ENCODE measurements around the gene TTLL11. TPM values are rescaled to one million over a fixed set of nuclear protein-coding genes. Genes with fewer than 3 reads are reported as not detected.
A peak's percentile ranks its signal among the peaks of the same experiment; 100 is the strongest.

TTLL11 gene
- total RNA-seq, 1 experiment from 2014 or later: 7.0 TPM

DNA sequence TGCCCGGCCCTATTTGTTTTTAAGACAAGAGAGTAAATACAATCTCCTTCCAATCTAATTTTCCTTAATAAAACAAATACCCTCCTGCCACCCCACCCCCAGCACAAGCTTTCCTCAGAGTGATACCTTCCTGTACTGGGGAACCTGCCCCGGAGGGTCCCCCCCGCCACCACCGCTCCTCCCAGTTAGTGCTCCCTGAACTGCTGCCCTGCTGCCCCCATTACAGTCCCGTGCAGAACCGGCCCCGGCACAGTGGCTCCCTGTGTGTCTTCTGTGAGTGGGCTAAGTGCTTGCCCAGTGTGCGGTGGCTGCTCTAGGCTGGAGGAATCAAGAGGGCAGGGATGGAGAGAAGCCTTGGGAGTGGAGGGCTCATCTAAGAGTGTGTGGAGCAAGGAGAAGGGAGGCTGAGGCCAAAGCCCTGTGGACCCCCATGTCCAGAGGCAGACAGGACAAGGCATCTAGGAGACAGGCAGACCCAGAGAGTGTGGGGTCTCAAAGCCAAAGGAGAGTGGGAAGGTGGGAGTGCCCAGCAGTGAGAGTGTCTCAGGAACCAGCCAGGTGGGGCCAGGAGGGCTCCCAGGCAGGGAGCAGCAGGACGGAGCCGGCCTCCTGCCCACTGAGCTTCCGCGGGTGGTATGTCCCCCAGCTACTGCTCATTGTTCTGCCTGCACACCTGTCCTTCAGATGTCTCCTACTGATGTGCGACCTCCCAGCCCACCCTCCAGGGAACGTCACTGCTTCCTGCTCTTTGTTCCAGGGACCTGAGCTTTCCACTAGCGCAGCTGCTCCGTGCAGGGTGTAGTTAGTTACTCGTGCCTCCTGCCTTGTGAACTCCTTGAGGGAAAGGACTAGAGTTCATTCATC lies 312.7 kb downstream of the TTLL11 start:
- in situ Hi-C loops (cut with HindIII; ENCODE audit: low sequenced_read_pairs): no loop called here
- DNase-seq (ENCODE audit: low spot score): peak; percentile 19

DNA sequence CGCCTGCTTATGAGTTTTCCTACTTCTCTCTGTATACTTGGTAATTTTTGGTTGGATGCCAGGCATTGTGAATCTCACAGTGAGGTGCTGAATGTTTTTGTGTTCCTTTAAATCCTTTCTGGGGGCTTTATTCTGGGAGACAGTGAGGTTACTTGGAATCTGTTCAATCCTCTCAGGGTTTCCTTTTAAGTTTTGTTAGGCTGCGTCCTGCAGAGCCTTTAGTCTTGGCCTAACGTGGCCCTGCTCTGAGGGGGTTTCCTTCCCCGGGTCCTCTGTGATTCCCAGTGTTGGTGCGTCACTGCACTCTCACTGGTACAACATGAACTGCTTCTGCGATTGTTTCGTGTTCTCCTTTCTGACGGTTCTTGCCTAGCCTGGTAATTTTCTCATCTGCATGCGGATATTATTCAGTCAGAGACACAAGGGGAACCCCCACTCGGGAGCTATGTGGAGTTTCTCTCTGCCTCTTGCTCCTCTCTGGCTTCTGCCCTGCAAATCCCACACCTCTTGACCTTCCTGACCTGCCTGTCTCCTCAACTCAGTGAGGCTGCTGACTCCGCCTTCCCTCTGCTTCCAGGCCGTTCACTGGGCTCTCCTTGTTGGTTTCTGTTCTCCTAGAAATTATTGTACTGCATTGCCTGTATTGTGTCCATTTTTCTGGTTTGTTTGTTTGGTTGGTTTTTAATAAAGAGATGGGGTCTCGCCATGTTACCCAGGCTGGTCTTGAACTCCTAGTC lies 313.6 kb downstream of the TTLL11 start:
- in situ Hi-C loops (cut with HindIII; ENCODE audit: low sequenced_read_pairs): no loop called here
- peak; percentile 47 for DNase-seq (ENCODE audit: low spot score)

DNA sequence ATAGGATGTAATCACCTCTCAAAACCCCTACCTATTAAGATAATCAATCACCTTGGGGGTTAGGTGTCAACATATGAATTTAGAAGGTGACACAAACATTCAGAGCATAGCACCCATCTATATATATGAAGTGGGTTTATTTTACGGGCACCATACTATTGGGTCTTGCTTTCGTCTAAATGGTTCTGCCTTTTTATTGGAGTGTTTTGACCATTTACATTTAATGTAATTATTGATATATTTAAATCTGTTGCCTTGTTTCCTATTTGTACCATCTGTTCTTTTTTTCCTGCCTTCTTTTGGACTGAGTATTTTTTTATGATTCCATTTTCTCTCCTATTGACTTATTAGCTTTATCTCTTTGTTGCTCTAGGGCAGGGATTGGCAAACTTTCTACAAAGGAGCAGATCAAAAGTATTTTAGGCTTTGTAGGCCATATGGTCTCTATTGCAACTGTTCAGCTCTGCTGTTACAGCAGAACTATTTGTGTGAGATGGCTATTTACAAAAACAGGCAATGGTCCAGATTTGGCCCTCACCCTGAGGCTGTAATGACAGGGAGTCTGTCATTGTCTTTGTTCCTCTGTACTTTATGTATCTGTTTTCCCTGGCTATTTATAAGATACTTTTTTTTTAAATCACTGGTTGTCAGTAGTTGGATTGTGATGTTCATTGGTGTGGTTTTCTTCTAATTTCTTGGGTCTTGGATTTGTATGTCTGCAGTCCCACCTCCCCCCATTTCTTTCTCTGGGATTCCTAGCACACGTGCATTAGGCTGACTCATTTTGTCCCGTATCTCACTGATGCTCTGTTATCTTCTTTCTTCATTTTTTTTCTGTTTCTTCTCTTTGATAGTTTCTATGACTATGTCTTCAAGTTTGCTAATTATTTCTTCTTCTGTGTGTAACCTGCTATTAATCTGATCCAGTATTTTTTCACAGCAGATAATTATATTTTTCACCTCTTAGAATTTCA lies 314.6 kb downstream of the TTLL11 start:
- peak; percentile 95 for DNase-seq (ENCODE audit: low spot score)
- in situ Hi-C loops (cut with HindIII; ENCODE audit: low sequenced_read_pairs): no loop called here

DNA sequence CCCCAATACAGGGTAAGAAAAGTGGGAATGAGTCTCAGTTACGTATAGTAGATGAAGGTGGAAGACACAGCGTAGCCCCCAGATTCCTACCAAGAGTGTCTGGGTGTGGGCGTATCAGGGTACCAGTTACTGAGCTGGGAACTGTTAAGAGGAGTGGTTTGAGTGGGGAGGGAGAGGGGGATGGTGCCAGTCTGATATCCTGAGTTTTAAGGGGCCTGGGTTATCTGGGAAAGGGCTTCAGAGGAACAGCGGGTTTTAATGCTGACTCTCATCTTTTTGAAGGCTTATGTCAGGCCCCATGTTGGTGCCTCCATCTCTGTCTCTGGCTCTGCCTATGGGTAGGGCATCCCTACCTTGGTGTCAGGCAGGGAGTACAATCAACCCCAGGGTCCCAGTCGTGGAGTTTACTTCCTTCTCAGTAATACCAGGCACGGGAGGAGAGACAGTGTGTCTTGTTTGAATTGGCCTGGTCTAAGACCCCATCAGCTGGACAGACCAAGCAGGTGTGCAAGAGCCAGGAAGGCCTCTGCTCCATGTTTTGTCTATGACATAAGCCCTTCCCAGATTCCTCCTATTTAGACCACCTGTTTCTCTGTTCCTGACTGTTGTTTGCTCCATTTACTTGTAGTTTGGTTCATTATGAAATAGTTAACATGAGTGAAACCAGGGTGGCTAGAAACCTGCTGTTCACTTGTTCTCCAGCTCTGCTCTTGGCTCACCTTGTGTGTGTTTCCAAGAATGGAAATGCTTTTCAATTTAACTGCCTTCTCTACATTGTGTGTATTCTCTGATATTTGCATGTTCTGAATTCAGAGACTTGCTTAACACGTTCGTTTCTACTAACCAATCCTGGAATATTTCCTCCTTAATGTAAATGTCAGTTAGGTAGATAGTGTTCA lies 316.1 kb downstream of the TTLL11 start:
- peak; percentile 66 for DNase-seq (ENCODE audit: low spot score)
- in situ Hi-C loops (cut with HindIII; ENCODE audit: low sequenced_read_pairs): no loop called here

DNA sequence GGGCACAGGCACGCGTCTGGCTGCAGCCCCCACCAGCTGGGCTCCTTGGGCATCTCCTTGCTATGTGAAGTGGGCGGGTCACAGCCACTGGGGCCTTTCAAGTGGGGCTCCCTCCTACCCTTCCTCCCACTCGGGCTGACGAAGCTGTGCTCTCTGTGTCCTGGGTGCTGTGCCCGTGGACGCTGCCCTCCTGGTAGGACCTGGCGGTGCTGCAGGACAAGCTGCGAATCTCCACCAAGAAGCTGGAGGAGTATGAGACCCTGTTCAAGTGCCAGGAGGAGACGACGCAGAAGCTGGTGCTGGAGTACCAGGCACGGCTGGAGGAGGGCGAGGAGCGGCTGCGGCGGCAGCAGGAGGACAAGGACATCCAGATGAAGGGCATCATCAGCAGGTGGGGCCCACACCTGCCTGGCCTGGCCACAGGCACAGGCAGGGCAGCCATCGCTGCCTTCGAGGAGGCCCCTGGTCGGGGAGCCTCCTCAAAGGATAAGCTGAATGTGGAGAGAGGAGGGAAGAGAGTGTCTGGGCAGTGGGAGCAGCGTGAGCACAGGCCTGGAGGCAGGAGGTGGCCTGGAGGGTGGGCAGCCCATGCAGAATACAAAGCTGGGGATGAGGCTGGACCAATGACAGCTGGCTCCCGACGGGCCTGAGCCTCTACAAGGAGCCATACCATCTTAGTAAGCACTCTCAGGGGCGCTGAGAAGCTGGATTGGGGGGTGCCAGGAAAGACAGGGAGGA lies 316.9 kb downstream of the TTLL11 start:
- in situ Hi-C loops (cut with HindIII; ENCODE audit: low sequenced_read_pairs): no loop called here
- no peak for DNase-seq (ENCODE audit: low spot score)

DNA sequence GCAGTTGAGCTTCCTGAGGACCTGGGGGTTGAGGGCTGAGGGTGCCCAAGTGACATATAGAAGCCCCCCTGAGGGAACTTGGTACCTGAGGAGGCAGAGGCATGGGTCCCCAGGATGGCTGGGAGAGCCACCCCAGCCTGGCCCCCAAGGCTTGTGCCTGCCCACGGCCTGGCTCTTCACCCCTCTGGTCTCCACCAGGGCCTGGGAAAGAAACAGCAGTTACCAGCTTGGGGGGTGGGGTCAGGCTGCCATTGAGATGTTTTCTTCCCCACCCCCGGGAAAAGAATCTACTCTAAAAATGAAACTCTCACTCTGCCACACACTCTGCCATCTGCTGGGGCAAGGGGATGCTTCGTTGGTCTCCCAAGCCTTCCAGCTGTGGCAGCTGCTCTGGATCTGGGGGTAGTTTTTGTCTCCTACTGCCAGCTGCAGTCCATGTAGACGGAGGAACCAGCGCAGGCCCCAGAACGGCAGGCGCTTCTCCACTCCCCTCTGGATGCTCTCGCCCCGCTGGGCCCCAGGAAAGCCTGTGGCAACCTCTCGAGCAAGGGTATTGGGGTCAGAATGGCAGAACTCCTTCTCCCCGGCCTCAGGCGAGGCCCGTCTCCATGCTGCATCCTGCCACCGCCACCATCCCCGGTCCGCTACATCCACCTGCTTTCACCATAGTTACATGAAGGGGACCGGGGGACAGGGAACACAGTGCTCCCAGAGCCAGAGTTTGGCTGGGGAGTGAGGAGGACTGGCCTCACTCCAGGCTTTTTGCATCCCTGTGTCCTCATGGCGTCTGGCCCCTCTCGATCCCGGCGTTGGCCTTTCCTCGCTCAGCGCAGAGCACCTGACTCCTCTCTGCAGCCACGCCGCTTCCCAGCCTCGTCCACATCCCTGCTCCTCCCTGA lies 318.1 kb downstream of the TTLL11 start:
- in situ Hi-C loops (cut with HindIII; ENCODE audit: low sequenced_read_pairs): no loop called here
- DNase-seq (ENCODE audit: low spot score): peak; percentile 96

DNA sequence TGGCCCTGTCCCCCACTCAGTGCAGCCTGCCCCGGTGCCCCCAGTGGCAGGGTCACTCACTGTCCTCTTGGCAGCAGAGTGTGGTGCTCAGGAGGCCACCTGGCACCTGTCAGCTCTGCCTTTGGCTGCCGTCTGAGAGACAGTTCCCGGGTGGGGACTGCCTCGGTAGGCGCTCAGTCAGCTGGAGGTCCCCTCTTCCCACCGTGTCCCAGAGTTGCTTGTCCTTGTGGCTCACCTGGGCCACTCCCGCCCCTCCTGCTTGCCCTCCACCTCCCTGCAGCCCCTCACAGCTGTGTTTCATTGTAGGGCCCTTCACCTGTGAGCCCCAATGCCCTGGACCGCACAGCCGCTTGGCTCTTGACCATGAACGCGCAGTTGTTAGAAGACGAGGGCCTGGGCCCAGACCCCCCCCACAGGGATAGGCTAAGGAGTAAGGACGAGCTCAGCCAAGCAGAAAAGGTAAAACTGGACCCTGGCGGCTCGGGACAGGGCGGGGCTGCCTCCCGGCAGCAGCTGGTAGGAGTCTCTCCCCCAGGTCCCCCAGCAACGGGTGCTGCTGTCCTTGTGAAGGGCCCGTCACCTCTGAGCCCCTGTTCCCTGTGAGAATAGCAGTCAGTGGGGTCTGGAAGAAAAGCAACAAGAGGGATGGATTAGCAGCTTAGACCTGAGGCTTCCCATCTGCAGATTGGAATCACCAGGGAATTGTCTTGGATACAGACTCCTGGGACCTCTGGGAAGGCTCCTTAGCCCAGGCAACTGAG lies 319.0 kb downstream of the TTLL11 start:
- peak; percentile 61 for DNase-seq (ENCODE audit: low spot score)
- in situ Hi-C loops (cut with HindIII; ENCODE audit: low sequenced_read_pairs): no loop called here

DNA sequence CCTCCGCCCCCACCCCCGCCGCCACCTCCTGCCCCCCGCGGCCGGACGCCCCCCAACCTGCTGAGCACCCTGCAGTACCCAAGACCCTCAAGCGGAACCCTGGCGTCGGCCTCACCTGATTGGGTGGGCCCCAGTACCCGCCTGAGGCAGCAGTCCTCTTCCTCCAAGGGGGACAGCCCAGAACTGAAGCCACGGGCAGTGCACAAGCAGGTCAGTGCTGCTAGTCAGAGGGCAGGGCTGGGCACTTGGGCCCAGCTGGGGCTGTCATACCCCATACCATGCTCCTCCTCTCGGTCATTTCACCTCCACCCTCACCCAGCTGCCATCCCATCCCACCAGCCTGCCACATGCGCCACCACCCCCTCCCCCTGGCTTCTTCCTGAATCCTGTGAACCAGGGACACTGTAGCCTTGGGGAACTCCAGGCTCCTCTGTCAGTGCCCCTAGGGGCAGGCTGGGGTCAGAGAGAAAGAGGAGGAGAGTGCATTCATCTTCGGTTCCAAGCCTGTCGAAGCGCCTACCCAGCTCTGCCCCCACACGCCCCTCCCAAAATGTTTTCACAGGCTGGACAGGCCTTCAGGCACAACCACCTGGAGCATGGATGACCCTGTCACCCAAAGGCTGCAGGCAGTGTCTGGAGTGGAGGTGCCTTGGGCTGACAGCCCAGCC lies 319.7 kb downstream of the TTLL11 start:
- no peak for DNase-seq (ENCODE audit: low spot score)
- in situ Hi-C loops (cut with HindIII; ENCODE audit: low sequenced_read_pairs): no loop called here

DNA sequence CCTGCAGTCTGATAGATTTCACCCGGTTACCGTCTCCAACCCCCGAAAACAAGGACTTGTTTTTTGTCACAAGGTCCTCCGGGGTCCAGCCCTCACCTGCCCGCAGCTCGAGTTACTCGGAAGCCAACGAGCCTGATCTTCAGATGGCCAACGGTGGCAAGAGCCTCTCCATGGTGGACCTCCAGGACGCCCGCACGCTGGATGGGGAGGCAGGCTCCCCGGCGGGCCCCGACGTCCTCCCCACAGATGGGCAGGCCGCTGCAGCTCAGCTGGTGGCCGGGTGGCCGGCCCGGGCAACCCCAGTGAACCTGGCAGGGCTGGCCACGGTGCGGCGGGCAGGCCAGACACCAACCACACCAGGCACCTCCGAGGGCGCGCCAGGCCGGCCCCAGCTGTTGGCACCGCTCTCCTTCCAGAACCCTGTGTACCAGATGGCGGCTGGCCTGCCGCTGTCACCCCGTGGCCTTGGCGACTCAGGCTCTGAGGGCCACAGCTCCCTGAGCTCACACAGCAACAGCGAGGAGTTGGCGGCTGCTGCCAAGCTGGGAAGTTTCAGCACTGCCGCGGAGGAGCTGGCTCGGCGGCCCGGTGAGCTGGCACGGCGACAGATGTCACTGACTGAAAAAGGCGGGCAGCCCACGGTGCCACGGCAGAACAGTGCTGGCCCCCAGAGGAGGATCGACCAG lies 320.4 kb downstream of the TTLL11 start:
- peak; percentile 63 for DNase-seq (ENCODE audit: low spot score)
- in situ Hi-C loops (cut with HindIII; ENCODE audit: low sequenced_read_pairs): no loop called here

Other genes starting within 250 kb of the TTLL11 start
- gene NDUFA8, start 66.5 kb upstream of the TTLL11 start, total RNA-seq (2014; rRNA removed; shearing (Covaris generic)): 76.1 and 107 TPM in 2 replicates
- gene MORN5, start 66.6 kb upstream of the TTLL11 start, total RNA-seq (2014; rRNA removed; shearing (Covaris generic)): not detected in 2 replicates
- 23.9 and 34.8 TPM in 2 replicates for gene LHX6, start 135.6 kb upstream of the TTLL11 start, total RNA-seq (2014; rRNA removed; shearing (Covaris generic))
- 15.7 and 22.4 TPM in 2 replicates for gene RBM18, start 171.5 kb upstream of the TTLL11 start, total RNA-seq (2014; rRNA removed; shearing (Covaris generic))
- 36.3 and 88.6 TPM in 2 replicates for gene MRRF, start 171.6 kb upstream of the TTLL11 start, total RNA-seq (2014; rRNA removed; shearing (Covaris generic))